WI38 (cell line): Measurements from ENCODE around the gene MAGEA8.

Experiments
- H3K4me3 ChIP-seq: 2 replicates; pipeline ENCODE4 v1.5.1; 2011; ENCODE audit warnings: low read depth, mild to moderate bottlenecking, control low read depth, low read length
- CTCF ChIP-seq: IDR thresholded peaks from 2 replicates; pipeline ENCODE4 v1.5.1; 2012; ENCODE audit warnings: low read depth, mild to moderate bottlenecking, control low read depth, low read length

MAGEA8 gene

GRCh38 chrX:149846789-149847188, 34.2 kb upstream of the MAGEA8 start:
- no peak for TF ChIP-seq CTCF

DNA sequence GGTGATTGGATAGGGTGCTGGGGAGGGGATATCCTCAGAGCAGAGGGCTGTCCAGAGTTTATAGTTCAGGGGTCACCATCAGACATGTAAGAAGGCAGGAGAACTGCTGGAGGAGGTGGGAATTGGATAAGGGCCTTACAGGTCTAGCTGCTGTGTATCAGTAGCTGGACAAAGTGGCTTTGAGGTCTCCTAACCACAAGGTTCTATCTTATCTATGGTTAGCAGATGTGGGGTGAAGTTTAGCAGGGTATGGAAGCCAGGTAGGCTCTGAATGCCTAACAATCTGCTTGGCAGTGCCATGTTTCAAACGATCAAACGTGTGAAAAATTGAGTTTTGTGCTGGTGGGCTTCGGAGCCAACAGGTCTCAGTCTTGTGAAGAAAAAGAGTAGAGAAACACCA, 32.1 kb upstream of the MAGEA8 start:
- TF ChIP-seq CTCF: no peak
- no peak overlapping the region for H3K4me3 ChIP-seq

More at GRCh38 chrX:149846789-149847188, 34.2 kb upstream of the MAGEA8 start:
- no peak overlapping the region for H3K4me3 ChIP-seq

DNA sequence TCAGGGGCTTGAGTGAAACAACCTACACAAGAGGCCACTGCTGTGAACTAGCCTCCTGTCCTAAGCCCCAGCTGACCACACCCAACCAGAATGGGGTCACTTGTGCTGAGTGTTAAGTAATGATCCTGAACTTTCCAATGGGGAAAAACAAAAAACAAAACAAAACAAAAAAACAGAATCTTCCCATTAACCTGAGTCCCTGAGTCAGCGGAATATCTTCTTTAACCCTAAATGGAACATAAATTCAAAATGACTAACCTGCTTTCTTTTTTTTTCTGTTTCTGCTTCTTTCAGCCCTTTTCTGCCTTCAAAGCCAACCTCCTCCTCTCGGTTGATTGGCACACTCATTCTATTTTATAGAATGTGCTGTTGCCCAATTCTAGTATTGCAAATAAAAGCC, 31.2 kb upstream of the MAGEA8 start:
- TF ChIP-seq CTCF: no peak
- no peak overlapping the region for H3K4me3 ChIP-seq

DNA sequence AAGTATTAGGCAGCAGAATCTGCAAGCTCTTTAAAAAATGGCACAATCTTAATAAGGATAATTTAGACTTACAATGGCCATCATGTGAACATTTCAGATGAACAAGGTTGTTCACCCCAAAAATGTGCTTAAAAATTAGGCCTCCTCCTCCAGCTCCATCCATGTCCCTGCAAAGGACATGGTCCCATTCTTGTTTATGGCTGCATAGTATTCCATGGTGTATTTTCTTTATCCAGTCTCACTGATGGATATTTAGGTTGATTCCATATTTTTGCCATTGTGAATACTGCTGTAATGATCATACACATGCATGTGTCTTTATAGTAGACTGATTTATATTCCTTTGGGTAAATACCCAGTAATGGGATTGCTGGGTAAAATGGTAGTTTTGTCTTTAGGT, 29.1 kb upstream of the MAGEA8 start:
- no peak for TF ChIP-seq CTCF

GRCh38 chrX:149853925-149854324, 27.1 kb upstream of the MAGEA8 start:
- H3K4me3 ChIP-seq: no peak overlapping the region
- no peak for TF ChIP-seq CTCF

More for the DNA sequence above, 29.1 kb upstream of the MAGEA8 start:
- H3K4me3 ChIP-seq: no peak overlapping the region

GRCh38 chrX:149858592-149858991, 22.4 kb upstream of the MAGEA8 start:
- H3K4me3 ChIP-seq: no peak overlapping the region
- TF ChIP-seq CTCF: no peak

- TF ChIP-seq CTCF: no peak
- H3K4me3 ChIP-seq: no peak overlapping the region
These were observed 20.5 kb upstream of the MAGEA8 start for GRCh38 chrX:149860445-149860844.
